GM12801 (cell line): Measurements from ENCODE around the gene MICAL3.

Experiments used
- CTCF ChIP-seq: IDR thresholded peaks from one replicate; pipeline ENCODE4 v1.5.1; 2011; ENCODE audit warnings: control low read depth; ENCODE audit not compliant: insufficient read length; ENCODE audit errors: extremely low read depth

Gene MICAL3

GRCh38 chr22:17779286-17780115 is 244.9 kb downstream of the MICAL3 start:
- no peak for TF ChIP-seq CTCF

- TF ChIP-seq CTCF = no peak
Observed at GRCh38 chr22:17778412-17778976, 245.9 kb downstream of the MICAL3 start.

- TF ChIP-seq CTCF = no peak
Observed at GRCh38 chr22:17777717-17778044, 246.7 kb downstream of the MICAL3 start.

- TF ChIP-seq CTCF = no peak
Observed at GRCh38 chr22:17777005-17777716, 247.2 kb downstream of the MICAL3 start.

GRCh38 chr22:17775781-17776465 is 248.4 kb downstream of the MICAL3 start:
- no peak for TF ChIP-seq CTCF

GRCh38 chr22:17774926-17775685 is 249.3 kb downstream of the MICAL3 start:
- no peak for TF ChIP-seq CTCF
